B cell (primary cell): ENCODE results near the gene DGKZ. TPM values are rescaled to one million over a fixed set of nuclear protein-coding genes. Genes with fewer than 3 reads are reported as not detected.
"Not testable (repeated sequence)": the region's sequence is repeated elsewhere in the genome, so short reads cannot be mapped to it uniquely, and the experiment has no call there.

ENCODE experiments used
- ATAC-seq: fragments of 200-7000 bp; cut with Tn5 transposase; one replicate; pipeline ENCODE4 v1.10.0; 2021; ENCODE audit warnings: low read depth, mild to moderate bottlenecking, moderate number of reproducible peaks, moderate library complexity
- CTCF ChIA-PET: fragments of 350-600 bp; sonication (Branson Sonifier 250); formaldehyde crosslinking; loops from one replicate; lab custom pipeline; 2021; ENCODE audit warnings: antibody characterized with exemption, inconsistent platforms; lab: Charles Lee
- POLR2A ChIA-PET: fragments of 350-600 bp; sonication (Branson Sonifier 250); formaldehyde crosslinking; loops from one replicate; lab custom pipeline; 2021; ENCODE audit warnings: antibody characterized with exemption; lab: Charles Lee
- DNase-seq: peaks from one replicate; pipeline ENCODE4 v3.0.0; 2013
- H2AFZ ChIP-seq: 2 replicates; pipeline ENCODE4 v1.6.1; 2012; ENCODE audit warnings: mild to moderate bottlenecking, low read depth, low read length; ENCODE audit not compliant: insufficient read depth, poor library complexity, severe bottlenecking
- H3K27ac ChIP-seq, 2 donors: 1 replicate in 1 of 2; 2 replicates in 1 of 2; pipeline ENCODE4 v1.5.1; 2012 to 2013; ENCODE audit warnings: low read length in 2 of 2, mild to moderate bottlenecking in 2 of 2, moderate library complexity in 1 of 2
- H3K27me3 ChIP-seq, 4 experiments: fragments of 200-600 bp in 1 of 4; sonication (generic) in 1 of 4; replicated peaks in 1 of 4; 1 replicate in 2 of 4; 2 replicates in 2 of 4; pipeline versions ENCODE4 v1.6.1 to v1.7.0; 2013 to 2016; ENCODE audit warnings: low read length in 3 of 4, mild to moderate bottlenecking in 2 of 4, mixed read lengths in 1 of 4, moderate library complexity in 1 of 4; ENCODE audit not compliant: insufficient read depth in 4 of 4, control insufficient read depth in 3 of 4; ENCODE audit errors: control extremely low read depth in 1 of 4
- H3K36me3 ChIP-seq, 2 experiments: replicated peaks in 1 of 2; 1 replicate in 1 of 2; 2 replicates in 1 of 2; pipeline versions ENCODE4 v1.6.1 to v1.7.1; 2013; ENCODE audit warnings: low read length in 1 of 2; ENCODE audit not compliant: insufficient read depth in 2 of 2, control insufficient read depth in 1 of 2; ENCODE audit errors: control extremely low read depth in 1 of 2, extremely low read depth in 1 of 2
- H3K4me1 ChIP-seq, 2 donors: fragments of 200-600 bp in 1 of 2; sonication (generic) in 1 of 2; 1 replicate in 1 of 2; 2 replicates in 1 of 2; pipeline versions ENCODE4 v1.5.1 to v1.6.1; 2013 to 2017; ENCODE audit warnings: low read length in 2 of 2; ENCODE audit not compliant: control insufficient read depth in 2 of 2, insufficient read depth in 2 of 2
- H3K4me2 ChIP-seq: replicated peaks from 2 replicates; pipeline ENCODE3; 2012; ENCODE audit warnings: mild to moderate bottlenecking, low read depth, low read length; ENCODE audit not compliant: poor library complexity, severe bottlenecking
- H3K4me3 ChIP-seq, 5 experiments: fragments of 200-600 bp in 1 of 5; sonication (generic) in 1 of 5; 1 replicate in 3 of 5; 2 replicates in 2 of 5; pipeline versions ENCODE4 v1.5.1 to v1.7.0; 2011 to 2016; ENCODE audit warnings: low read length in 4 of 5, mild to moderate bottlenecking in 4 of 5, low read depth in 2 of 5, control low read depth in 1 of 5, moderate library complexity in 1 of 5; ENCODE audit not compliant: insufficient read depth in 1 of 5; ENCODE audit errors: control extremely low read depth in 1 of 5, extremely low read depth in 1 of 5
- H3K79me2 ChIP-seq: fragments of 200-600 bp; sonication (generic); one replicate; pipeline ENCODE4 v1.6.0; 2016; ENCODE audit warnings: low read length; ENCODE audit not compliant: control insufficient read depth, insufficient read depth
- H3K9ac ChIP-seq: fragments of 200-600 bp; sonication (generic); 2 replicates; pipeline ENCODE4 v1.6.1; 2017; ENCODE audit warnings: mild to moderate bottlenecking, low read length, moderate library complexity
- H3K9me3 ChIP-seq, 3 donors: one replicate each; pipeline versions ENCODE4 v1.6.1 to v1.7.1; 2013; ENCODE audit warnings: low read length in 2 of 3; ENCODE audit not compliant: control insufficient read depth in 2 of 3, insufficient read depth in 1 of 3; ENCODE audit errors: control extremely low read depth in 1 of 3
- H4K20me1 ChIP-seq: 2 replicates; pipeline ENCODE4 v1.6.0; 2012; ENCODE audit warnings: mild to moderate bottlenecking, low read length; ENCODE audit not compliant: insufficient read depth, control insufficient read depth, poor library complexity, severe bottlenecking
- H3K27ac Mint-ChIP-seq: one replicate; pipeline ENCODE4 v1.8.0; 2021; ENCODE audit warnings: mixed read lengths
- H3K27me3 Mint-ChIP-seq: one replicate; pipeline ENCODE4 v1.8.0; 2021; ENCODE audit warnings: mixed read lengths
- H3K4me1 Mint-ChIP-seq: one replicate; pipeline ENCODE4 v1.8.0; 2021; ENCODE audit warnings: mixed read lengths
- H3K4me3 Mint-ChIP-seq: one replicate; pipeline ENCODE4 v1.8.0; 2021; ENCODE audit warnings: mixed read lengths
- H3K9me3 Mint-ChIP-seq: one replicate; pipeline ENCODE4 v1.8.0; 2022; ENCODE audit warnings: mixed read lengths; ENCODE audit not compliant: insufficient read depth
- EZH2 ChIP-seq: IDR thresholded peaks from 2 replicates; pipeline ENCODE4 v1.6.1; 2012; ENCODE audit warnings: borderline replicate concordance, low read depth, mild to moderate bottlenecking, moderate library complexity, low read length; ENCODE audit not compliant: insufficient read depth, poor library complexity, severe bottlenecking
- WGBS: methylation state at CpG from one replicate; pipeline ENCODE4 v1.1.5; 2013; ENCODE audit warnings: missing lambda C conversion rate; ENCODE audit not compliant: insufficient coverage; 5-methylcytosine and 5-hydroxymethylcytosine counted together
- intact Hi-C: fragments of 100-400 bp; cut with micrococcal nuclease; formaldehyde crosslinking; loops from one replicate; pipeline ENCODE4 v1.10.0; 2022
- polyA plus RNA-seq: library from polyadenylated mRNA; depleted of rRNA; stranded (reverse); fragments of >200 nt; gene quantifications from 2 replicates; pipeline ENCODE4 v1.2.3, GENCODE V29; 2012
- total RNA-seq, 2 donors: library from RNA; stranded (reverse); fragments of 120-200 nt in 1 of 2; gene quantifications; 1 replicate in 1 of 2; 2 replicates in 1 of 2; pipeline versions ENCODE4 v1.2.3 to v1.2.4, GENCODE V29; 2013 to 2022
- TF ChIP-seq, protein P1 (sequence below): fragments of 200-600 bp; IDR thresholded peaks from one replicate; pipeline ENCODE4 v1.8.0; 2022; ENCODE audit warnings: antibody characterized with exemption, mild to moderate bottlenecking

DGKZ gene
- total and polyA plus RNA-seq, 2 donors (not counting 1 experiment from before 2014, with no cell fraction given): 56.6 to 79.5 TPM

DNA sequence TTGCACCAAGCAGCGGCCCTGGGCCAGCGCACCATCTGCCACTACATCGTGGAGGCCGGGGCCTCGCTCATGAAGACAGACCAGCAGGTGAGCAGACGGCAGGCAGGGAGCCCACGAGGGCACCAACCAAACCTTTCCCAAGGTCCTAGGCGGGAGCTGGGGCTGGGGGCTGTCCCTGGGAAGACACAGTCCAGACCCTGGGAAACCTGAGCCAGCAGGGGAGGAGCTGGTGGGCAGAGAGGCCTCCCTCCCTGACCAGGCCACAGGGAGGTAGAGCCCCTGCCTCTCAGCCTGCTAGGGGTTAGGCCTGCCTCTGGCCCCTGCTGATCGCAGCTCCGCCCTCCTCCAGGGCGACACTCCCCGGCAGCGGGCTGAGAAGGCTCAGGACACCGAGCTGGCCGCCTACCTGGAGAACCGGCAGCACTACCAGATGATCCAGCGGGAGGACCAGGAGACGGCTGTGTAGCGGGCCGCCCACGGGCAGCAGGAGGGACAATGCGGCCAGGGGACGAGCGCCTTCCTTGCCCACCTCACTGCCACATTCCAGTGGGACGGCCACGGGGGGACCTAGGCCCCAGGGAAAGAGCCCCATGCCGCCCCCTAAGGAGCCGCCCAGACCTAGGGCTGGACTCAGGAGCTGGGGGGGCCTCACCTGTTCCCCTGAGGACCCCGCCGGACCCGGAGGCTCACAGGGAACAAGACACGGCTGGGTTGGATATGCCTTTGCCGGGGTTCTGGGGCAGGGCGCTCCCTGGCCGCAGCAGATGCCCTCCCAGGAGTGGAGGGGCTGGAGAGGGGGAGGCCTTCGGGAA, 32.4 kb downstream of the DGKZ start:
- H4K20me1 ChIP-seq, H2AFZ ChIP-seq, H3K9ac ChIP-seq, H3K27ac ChIP-seq, H3K79me2 ChIP-seq, H3K9me3 Mint-ChIP-seq, H3K4me3 ChIP-seq, DNase-seq, ATAC-seq, POLR2A ChIA-PET: not testable (repeated sequence)
- 85% methylated on average over 27 of the region's 36 CpGs for WGBS
- intact Hi-C loops: loop anchor here (1.0 to 5.0 kb wide), 2 partner anchors 13 to 32 kb away; partner anchors contain the start of gene DGKZ
- peaks cover 0 to 16% (median 0%) of the 10 kb centered on the region in 3 donors for H3K9me3 ChIP-seq
- H3K4me2 ChIP-seq: peak overlapping the region; percentile 100
- peaks cover 14 to 15% of the 10 kb centered on the region in 2 donors for H3K4me1 ChIP-seq
- CTCF ChIA-PET: interaction anchor here (1.5 kb wide), 1 partner anchor 12 kb away, joined by 7 read pairs; no protein-coding TSS in a partner anchor
- Mint-ChIP-seq H3K27ac (peak overlapping the region; percentile 32), H3K27me3 (peaks cover 17% of the 10 kb centered on the region), H3K4me1 (peaks cover 12% of the 10 kb centered on the region), H3K4me3 (peak overlapping the region; percentile 67)
- H3K36me3 ChIP-seq: peaks cover 0 to 16% of the 10 kb centered on the region in 2 experiments
- peaks cover 0 to 30% (median 19%) of the 10 kb centered on the region in 4 experiments for H3K27me3 ChIP-seq

DNA sequence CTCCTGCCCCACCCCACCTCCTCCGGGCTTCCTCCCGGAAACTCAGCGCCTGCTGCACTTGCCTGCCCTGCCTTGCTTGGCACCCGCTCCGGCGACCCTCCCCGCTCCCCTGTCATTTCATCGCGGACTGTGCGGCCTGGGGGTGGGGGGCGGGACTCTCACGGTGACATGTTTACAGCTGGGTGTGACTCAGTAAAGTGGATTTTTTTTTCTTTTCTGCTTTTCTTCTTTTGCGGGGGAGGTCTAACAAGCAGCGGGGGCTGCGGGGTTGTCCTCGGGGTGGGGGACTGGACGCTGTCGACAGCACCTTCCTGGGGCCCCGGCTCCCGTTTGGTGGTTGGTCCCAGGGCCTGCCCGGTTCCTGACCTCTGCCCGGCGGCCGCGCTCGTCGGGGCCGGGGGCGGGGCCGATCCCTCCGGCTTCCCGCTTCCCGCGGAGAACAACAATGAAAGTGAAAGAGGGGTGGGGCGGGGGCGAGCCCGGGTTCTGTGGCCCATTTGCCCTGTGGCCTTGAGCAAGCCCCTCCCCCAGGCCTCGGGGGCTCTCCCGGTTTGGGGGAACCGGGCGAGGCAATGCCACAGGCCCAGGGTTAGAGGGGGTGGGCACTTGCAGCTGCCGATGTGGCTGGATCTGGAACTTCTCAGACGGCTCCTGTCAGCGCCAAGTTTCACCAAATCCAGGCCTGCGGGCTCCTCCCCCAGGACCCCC, 33.2 kb downstream of the DGKZ start:
- POLR2A ChIA-PET: no interaction called here
- H3K9ac ChIP-seq: peak overlapping the region; percentile 80
- CTCF ChIA-PET: no interaction called here
- 1% methylated on average over 27 of the region's 45 CpGs for WGBS
- Mint-ChIP-seq H3K4me3 (peak overlapping the region; percentile 85), H3K9me3 (no peaks in the 10 kb centered on the region), H3K4me1 (peaks cover 12% of the 10 kb centered on the region), H3K27ac (peak overlapping the region; percentile 56), H3K27me3 (peaks cover 24% of the 10 kb centered on the region)
- H3K36me3 ChIP-seq: peaks cover 0 to 12% of the 10 kb centered on the region in 2 experiments
- H4K20me1 ChIP-seq: no peaks in the 10 kb centered on the region
- peaks cover 0 to 22% (median 0%) of the 10 kb centered on the region in 3 donors for H3K9me3 ChIP-seq
- TF ChIP-seq EZH2: no peak
- TF ChIP-seq, protein P1, sequence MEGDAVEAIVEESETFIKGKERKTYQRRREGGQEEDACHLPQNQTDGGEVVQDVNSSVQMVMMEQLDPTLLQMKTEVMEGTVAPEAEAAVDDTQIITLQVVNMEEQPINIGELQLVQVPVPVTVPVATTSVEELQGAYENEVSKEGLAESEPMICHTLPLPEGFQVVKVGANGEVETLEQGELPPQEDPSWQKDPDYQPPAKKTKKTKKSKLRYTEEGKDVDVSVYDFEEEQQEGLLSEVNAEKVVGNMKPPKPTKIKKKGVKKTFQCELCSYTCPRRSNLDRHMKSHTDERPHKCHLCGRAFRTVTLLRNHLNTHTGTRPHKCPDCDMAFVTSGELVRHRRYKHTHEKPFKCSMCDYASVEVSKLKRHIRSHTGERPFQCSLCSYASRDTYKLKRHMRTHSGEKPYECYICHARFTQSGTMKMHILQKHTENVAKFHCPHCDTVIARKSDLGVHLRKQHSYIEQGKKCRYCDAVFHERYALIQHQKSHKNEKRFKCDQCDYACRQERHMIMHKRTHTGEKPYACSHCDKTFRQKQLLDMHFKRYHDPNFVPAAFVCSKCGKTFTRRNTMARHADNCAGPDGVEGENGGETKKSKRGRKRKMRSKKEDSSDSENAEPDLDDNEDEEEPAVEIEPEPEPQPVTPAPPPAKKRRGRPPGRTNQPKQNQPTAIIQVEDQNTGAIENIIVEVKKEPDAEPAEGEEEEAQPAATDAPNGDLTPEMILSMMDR: no peak
- H3K4me1 ChIP-seq: peaks cover 14 to 15% of the 10 kb centered on the region in 2 donors
- peak overlapping the region; percentile 79 for H2AFZ ChIP-seq
- peak overlapping the region in 1 of 2 donors; percentile 43 for H3K27ac ChIP-seq
- H3K4me3 ChIP-seq: peak overlapping the region; percentile 34 to 84 (median 69)
- peak overlapping the region; percentile 100 for H3K4me2 ChIP-seq
- intact Hi-C loops: loop anchor here (1.0 to 5.0 kb wide), 2 partner anchors 12 to 33 kb away; partner anchors contain the start of gene DGKZ
- H3K79me2 ChIP-seq: no peaks in the 10 kb centered on the region
- ATAC-seq: peak; percentile 61
- H3K27me3 ChIP-seq: peaks cover 0 to 38% (median 20%) of the 10 kb centered on the region in 4 experiments
- DNase-seq: peak; percentile 65
